Measurements from ENCODE around the gene B2M.
A peak's percentile ranks its signal among the peaks of the same experiment; 100 is the strongest.
"Not testable (repeated sequence)": the region's sequence is repeated elsewhere in the genome, so short reads cannot be mapped to it uniquely, and the experiment has no call there.

B2M gene

DNA sequence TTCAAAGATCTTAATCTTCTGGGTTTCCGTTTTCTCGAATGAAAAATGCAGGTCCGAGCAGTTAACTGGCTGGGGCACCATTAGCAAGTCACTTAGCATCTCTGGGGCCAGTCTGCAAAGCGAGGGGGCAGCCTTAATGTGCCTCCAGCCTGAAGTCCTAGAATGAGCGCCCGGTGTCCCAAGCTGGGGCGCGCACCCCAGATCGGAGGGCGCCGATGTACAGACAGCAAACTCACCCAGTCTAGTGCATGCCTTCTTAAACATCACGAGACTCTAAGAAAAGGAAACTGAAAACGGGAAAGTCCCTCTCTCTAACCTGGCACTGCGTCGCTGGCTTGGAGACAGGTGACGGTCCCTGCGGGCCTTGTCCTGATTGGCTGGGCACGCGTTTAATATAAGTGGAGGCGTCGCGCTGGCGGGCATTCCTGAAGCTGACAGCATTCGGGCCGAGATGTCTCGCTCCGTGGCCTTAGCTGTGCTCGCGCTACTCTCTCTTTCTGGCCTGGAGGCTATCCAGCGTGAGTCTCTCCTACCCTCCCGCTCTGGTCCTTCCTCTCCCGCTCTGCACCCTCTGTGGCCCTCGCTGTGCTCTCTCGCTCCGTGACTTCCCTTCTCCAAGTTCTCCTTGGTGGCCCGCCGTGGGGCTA is at the start of gene B2M, which contains the start of gene PATL2:
B2M (plus strand) TSS at position 422 of the 647 bp plus-strand sequence; CDS start at position 452, 30 bp downstream.
PATL2 (minus strand) TSS at position 228 of the 647 bp plus-strand sequence. CDS start 34,833 bp downstream, outside the sequence.
- DNase-seq = peak; percentile 95

DNA sequence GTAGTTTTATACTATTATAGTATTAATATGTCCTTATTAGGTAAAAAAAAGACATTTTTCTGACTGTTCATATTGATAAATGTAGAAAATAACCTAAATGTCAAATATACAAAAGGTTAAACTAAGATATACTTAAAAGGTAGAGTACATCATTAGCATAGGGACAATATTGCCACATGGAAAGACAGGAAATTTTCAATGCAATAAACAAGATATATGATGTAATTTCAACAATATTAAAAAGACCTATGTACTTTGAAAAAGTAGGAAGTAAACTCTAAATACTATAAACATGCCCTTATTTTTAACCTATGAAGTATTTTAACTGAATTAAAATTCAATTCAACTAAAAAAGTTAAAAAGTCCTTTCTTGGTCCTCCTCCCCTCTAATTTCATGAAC is 49.7 kb upstream of the B2M start:
- DNase-seq = no peak

DNA sequence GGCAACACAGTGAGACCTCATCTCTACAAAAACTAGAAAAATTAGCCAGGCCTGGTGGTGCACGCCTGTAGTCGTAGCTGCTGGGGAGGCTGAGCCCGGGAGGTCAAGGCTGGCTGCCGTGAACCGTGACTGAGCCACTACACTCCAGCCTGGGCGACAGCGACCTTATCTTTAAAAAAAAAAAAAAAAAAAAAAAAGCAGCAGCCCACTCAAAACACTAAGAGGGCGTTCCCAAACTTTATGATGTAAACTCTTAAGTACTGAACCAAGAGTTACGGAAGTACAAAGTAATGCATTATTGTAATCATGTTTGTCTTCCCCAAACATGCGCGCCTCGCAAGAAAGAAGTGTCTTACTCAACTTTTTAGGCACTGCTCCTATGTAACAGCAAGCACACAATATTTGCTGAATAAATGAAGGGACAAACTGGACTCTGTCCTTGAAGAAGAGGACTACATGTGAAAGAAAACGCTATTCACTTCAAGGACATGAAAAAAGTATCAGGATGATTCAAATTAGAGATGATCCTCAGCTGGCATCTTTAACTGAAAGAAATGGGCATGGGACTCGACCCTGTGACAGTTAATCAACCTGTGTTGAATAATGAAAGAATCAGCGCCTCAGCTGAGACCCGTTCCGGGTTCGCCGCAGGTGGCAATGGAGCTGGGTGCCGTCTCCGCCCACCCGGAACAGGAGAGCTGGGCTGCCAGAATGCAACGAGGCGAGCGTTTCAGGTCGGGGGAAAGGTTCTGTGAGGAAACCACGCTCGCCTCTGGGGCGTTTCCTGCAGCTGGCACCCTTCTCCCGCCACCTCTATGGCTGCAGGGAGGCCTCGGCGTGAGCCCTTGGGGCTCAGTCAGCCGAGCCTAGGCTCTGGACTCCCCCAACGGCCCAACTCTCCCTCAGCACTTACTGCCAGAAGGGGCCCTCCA is 48.6 kb upstream of the B2M start:
- DNase-seq = peak; percentile 84

DNA sequence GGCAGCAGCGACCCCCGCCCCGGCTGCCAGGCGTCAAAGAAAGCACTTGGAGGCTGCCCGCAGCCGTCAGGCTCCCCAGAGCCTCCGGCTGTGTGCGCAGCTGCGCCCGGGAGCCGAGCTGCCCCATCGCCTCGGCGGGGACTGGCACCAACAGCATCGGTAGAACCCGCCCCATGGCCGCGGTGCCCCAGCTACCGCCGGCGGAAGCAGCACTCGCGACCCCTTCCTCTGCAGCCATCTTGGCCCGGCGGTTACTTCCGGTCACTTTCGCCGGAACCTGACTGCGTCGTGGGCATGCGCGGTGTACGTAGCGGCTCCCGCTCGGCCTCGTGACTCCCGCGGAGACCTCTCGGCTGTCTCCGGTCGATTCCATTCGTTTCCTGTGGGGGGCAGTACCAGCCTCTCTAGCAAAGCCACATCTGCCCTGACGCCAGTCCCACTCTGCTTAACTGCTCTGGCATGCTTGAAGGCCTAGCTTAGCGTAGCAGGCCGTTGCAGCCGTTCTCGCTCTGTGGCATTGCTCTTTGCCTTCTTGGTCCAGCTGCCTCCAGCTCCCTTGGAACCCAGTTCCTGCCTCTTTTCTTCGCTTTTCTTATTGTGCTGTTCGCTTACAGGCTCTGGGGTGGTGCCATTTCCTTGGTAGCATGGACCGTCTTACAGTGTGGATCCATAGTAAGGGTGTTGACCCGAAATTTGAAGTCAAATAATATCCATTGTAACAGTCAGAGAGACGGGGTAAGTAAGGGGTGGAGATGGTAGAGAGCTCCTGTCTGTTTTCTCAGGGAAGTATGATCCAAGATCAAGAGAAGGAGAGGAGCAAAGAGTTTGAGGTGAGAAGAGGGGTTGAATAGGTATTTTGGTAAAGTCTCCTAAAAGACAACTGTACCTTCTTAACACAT is 47.7 kb upstream of the B2M start, which contains the start of gene SPG11:
SPG11 (minus strand) TSS at position 253 of the 899 bp plus-strand sequence; CDS start at position 238, 15 bp downstream.
- peak; percentile 97 for DNase-seq

DNA sequence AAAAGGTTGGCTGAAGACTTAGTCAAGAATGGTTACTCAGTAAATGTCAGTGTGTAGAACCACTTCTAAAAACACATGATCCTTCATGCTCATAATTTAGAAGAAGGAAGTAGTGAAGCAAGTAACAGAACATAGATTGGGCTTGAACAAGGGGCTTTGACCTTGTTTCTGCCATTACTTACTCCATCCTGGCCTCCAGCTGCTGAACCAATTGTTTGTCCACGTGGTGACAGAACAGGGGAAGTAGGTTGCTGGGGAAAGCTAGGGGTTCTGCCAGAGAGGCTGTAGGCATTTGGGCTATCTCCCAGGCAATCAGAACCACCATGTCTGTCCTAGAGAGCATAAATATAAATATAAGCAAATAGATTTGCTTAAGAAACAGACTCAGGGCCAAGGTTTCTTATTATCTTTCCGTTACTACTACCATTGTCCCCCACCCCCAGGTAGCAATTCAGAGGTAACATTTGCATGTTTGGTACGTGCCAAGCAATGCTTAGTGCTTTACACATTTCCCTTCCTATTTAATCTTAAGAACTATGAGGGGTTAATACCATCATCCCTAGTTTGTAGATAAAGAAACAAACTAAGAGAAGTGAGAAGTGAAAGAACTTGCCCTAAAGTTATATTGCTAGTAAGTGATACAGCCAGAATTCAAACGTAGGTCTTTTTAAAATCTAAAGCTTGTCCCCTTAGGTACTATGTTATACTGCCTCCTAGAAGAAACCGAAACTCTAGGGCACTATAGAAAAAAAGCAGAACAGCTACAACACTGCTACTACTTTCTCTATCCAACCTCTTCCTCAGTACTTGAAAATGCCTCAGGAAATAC is 44.9 kb upstream of the B2M start:
- DNase-seq = no peak

DNA sequence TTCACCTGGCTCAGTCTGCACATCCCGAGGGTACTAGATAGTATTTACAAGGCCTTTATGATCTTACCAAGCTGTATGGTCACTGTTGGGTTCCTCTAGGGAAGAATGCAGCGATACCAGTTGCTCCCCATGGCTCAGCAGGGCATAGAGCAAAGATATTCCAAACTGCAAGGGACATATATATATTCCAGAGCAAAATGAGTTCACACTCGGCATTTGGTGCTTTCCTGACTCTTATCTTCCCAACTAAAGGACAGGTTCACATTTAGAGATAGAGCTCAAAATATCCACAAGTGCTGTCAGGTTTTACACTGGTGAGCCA is 44.3 kb upstream of the B2M start:
- DNase-seq = no peak

DNA sequence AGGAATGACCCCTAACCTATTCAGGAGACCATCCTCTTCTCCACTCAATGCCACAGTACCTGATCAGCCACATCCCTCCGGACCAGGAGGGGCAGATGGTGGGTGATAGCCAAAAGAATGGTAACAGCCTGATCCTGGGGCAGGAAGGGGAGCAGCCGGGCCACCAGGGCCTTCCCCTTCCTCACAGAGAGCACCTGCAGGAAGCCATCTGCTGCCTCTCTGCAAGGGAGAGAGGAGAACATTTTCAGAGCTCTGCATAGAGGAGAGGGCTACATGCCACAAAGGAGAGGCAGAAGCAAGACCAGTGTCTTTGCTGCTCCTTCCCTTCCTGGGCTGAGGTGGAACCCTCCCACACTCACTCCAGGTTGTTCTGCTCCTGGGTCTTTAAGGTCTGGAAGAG is 42.4 kb upstream of the B2M start:
- DNase-seq = no peak

DNA sequence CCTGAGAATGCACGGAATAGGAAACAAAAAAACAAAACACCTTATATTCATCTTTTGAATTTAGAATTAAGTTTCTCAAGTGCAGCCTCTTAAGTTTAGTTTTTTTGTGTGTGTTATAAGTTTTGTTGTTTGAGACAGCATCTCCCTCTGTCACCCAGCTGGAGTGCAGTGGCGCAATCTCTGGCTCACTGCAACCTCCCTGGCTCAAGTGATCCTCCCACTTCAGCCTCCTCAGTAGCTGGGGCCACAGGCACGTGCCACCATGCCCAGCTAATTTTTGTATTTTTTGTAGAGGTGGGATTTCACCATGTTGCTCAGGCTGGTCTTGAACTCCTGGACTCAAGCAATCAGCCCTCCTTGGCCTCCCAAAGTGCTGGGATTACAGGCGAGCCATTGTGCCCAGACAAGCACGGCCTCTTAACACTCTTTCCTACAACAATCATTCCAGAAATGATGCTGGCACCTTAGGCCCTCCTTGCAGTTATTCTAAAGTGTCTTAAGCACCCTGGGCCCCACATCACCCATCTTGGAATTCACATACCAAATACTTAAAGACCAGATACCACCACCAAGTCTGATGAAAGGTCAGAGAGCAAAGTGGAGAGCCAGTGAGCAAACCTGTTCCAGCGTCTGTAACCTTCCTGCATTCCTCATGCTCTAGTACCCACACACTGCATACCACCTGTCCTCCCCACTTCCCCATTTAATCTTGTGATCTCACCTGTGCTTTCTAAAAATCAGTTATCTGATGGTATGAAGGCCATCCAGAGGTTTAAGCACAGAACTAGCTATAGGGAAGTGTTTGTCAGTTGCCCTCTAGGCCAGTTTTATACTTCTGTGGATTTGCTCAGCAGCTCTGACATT is 41.0 kb upstream of the B2M start:
- no peak for DNase-seq

DNA sequence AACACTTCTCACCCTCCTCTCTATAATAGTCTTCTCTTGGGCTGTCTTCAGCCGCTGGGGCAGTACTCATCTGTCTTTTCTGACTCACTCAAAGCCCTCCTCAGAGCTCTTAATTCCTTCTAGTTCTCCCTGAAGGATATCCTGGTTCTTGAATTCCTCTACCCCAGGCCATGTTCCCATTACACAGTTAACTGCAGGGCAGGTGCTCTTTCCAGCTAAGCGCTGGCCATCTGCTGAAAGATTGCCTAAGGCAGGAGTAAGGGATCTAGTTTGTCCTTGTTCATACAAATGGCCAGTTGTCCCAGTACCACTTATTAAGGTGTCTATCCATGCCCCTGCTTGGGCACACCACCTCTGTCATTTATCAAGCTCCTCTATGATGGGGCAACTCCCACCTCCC is 37.7 kb upstream of the B2M start:
- no peak for DNase-seq

DNA sequence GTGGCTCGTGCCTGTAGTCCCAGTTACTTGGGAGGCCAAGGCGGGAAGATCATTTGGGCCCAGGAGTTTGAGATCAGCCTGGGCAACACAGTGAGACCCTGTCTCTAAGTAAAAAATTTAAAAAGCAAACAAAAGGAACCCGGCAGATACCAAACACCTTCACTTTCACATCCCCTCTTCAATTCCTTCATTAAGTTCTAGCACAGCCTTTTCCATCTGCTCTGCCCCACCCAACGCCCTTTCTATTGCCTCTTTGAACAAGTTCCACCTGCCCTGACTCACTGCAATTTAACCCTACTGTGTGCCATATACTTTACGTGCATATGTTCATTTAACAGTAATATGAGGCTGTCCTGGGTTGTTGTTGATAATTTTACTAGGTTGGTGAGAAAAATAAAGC is 35.4 kb upstream of the B2M start:
- no peak for DNase-seq

DNA sequence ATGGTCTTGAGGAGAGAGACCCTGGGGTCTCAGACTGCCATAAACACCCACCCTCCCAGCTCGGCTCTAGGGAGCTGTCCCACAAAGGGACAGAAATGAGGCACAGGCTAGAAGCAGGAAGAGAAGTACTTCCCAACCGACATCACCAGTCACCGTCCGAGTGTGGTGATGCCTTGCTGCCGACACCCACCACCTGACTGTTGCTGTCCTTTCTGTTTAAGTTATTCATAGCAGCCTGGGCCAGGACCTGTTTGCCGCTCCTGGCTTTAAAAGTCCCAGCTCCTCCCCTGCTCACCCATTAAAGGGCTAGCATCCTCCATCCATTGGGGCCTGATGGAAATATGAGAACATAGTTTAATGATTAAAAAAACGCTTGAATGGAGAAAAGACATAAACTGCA is 34.6 kb upstream of the B2M start:
- peak; percentile 47 for DNase-seq

DNA sequence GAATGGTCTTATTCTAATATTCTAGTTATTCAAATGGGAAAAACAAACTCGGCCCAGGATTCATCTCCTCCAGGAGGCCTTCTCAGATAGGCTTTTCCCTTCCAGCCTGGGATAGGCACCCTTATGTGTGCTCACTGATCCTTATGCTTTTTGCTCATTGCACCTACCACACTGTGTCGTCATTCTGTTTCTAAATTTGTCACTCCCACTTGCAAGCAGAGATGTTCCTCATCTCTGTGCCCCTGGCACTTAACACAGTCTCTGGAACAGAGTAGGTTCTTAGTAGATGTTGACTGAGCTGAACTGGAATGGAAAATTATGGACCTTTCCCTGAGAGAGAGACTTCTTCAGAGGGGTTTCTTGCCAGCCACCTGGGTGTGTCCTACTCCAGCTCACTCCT is 29.1 kb upstream of the B2M start:
- DNase-seq = no peak

DNA sequence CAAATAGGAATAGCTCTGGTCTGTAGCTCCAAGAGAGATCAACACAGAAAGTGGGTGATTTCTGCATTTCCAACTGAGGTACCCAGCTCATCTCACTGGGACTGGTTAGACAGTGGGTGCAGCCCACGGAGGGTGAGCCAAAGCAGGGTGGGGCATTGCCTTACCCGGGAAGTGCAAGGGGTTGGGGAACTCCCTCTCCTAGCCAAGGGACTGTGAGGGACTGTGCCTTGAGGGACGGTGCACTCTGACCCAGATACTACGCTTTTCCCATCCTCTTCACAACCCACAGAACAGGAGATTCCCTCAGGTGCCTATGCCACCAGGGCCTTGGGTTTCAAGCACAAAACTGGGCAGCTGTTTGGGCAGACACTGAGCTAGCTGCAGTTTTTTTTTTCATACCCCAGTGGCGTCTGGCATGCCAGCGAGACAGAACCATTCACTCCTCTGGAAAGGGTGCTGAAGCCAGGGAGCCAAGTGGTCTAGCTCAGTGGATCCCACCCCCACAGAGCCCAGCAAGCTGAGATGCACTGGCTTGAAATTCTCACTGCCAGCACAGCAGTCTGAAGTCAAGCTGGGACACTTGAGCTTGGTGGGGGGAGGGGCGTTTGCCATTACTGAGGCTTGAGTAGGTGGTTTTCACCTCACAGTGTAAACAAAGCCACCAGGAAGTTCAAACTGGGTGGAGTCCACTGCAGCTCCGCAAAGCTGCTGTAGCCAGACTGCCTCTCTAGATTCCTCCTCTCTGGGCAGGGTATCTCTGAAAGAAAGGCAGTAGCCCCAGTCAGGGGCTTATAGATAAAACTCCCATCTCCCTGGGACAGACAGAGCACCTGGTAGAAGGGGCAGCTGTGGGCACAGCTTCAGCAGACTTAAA is 28.3 kb upstream of the B2M start:
- peak; percentile 74 for DNase-seq

DNA sequence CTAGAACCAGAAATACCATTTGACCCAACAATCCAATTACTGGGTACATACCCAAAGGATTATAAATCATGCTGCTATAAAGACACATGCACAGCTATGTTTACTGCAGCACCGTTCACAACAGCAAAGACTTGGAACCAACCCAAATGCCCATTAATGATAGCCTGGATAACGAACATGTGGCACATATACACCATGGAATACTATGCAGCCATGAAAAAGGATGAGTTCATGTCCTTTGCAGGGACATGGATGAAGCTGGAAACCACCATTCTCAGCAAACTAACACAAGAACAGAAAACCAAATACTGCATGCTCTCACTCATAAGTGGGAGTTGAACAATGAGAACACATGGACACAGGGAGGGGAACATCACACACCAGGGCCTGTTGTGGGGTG is 22.0 kb upstream of the B2M start:
- DNase-seq = not testable (repeated sequence)

DNA sequence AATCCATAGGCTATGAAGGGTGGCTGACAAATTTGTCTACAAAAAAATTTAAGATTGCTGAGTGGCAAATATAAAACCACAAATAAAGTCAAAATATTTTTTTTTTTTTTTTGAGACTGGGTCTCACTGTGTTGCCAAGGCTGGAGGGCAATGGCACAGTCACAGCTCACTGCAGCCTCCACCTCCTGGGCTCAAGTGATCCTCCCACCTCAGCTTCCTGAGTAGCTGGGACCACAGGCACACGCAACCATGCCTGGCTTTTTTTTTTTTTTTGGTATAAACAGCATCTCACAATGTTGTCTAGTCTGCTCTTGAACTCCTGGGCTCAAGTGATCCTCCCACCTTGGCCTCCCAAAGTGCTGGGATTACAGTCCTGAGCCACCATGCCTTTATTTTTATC is 21.1 kb upstream of the B2M start:
- not testable (repeated sequence) for DNase-seq

DNA sequence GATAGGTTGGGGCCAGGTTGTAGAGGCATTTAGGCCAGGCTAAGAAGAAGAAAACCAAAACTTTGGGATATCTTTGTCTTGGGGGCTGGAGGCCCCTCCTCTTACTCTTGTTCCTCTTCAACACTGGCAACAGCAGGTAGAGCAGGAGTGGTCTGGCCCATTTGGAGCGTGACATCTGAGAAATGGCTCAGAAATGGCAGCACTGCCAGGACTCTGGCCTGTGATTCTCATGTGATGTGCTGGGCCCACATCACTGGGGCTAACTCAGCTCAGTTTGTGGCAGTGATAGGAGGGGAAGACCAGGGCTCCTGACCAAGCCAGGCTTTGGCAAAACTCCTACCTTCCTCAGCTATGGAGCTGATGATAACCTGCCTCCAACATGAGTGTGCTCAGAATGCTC is 18.7 kb upstream of the B2M start:
- DNase-seq = no peak

DNA sequence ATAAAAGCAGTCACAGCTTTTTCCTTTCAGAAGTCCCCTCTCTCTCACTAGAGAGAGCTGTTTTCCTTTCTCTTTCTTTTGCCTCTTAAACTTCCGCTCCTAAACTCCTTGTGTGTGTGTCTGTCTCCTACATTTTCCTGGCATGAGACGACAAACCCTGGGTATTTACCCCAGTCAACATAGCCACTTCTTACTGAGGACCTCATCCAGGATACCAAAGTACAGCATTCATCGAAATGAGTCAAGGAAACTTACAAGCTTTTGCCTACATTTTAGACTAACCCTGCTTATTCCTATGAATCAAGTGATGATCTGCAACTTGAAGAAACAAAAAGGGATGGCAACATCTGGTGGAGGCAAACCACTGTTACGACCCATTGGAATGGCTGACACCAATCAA is 16.9 kb upstream of the B2M start:
- no peak for DNase-seq

DNA sequence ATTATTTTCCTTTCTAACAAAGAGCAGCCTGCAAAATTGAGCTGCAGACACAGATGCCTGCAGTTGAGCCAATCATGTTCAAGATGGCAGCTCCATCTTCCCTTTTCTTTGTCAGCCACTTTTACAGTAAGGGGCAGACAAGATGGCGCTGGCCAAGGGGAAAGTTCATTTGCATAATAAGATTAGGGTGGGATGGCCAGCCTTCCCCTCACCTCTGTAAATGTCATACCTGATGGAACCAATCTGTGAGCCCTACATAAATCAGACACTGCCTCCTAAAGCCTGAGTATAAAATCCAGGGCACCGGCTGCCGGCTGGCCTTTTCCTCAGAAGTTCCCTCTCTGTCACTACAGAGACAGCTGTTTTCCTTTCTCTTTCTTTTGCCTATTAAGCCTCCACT is 16.0 kb upstream of the B2M start:
- no peak for DNase-seq

DNA sequence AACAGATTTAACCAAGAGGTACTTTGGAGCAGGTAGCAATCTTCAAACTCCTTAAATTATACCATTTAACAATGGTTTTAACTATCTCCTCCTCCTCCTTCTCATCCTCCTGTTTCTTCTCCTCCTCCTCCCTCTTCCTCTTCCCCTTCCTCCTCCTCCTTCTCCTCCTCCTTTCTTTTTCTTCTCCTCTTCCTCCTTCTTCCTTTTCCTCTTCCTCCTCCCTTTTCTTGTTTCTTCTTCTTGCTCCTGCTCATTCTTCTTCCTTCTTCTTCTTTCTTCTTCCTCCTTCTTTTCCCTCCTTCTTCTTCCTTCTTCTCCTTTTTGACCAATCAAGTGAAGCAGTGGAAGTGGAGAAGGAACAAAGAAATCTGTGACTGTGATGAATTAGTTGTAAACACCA is 14.3 kb upstream of the B2M start:
- DNase-seq = no peak

DNA sequence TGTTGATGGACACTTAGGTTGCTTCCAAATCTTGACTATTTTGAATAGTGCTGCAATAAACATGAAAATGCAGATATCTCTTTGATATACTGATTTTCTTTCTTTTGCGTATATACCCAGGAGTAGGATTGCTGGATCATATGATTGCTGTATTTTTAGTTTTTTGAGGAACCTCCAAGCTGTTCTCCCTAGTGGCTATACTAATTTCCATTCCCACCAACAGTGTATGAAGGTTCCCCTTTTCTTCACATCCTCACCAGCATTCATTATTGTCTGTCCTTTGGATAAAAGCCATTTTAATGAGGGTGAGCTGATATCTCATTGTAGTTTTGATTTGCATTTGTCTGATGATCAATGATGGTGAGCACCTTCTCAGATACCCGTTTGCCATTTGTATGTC is 12.7 kb upstream of the B2M start:
- no peak for DNase-seq
